ENCODE data around the gene PPTC7.
A peak's percentile ranks its signal among the peaks of the same experiment; 100 is the strongest.

PPTC7 gene

DNA sequence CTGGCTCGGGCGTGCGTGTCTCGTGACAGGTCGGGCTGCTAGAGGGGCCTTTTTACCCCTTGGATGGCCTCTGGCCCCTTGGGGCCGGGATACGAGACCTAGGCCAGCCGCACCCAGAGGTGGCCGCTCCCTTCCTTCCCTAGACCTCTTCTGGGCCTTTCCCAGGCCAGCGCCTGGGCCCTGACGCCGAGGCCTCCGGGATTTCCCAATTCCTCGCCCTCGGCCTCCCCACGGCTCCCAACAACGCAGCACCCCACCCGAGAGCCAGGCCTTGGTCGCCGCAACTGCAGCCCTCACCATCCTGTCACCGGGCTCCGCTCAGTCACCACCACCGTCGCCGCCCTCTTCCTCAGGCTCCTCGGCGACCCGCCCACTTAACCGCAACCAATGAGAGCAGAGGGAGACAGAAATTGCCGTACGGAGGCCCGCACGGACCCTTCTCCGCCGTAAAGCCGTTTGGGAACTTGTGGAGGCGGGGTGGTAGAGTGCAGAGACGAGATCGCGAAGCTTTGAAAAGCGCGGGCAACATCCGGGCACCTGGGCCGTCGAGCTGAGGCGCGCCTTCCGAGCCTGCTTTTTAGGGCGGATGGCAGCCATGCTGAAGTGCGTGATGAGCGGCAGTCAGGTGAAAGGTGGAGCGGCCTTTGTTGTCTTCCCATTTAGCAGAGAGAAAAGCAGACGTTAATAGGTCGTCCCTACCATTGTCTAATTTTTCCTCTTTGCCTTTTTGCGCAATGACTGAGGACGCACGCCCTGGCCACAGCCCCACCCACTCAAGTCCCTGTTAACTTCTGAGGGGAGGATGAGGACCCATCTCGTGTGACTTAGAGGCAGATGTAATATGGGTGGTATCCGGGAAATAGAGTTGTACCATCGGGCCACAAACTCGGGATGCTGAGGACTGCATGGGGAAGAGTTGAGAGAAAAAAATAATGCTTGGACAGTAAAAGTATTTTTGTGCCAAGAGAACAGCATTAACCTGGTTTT is 81.1 kb downstream of the PPTC7 start, which contains the start of the genes RAD9B and VPS29 (continued):
- TF ChIP-seq ZNF843 (tag by site-specific recombination; IDR thresholded peaks at IDR 0.05) (peak; percentile 67), ZSCAN4 (tag by site-specific recombination; IDR thresholded peaks at IDR 0.05) (0 out of 2 replicates have a peak, but pooled peaks have one; percentile 16), ZNF155 (tag by site-specific recombination; IDR thresholded peaks at IDR 0.05) (no peak), ZNF211 (tag by site-specific recombination; IDR thresholded peaks at IDR 0.05; ENCODE audit: low read depth) (no peak), SP3 (tag by site-specific recombination; IDR thresholded peaks at IDR 0.05) (peak; percentile 94), ZNF157 (tag by site-specific recombination; IDR thresholded peaks at IDR 0.05) (no peak), TCF7L2 (IDR thresholded peaks at IDR 0.05; ENCODE audit: borderline replicate concordance, low read depth, low read length) (no peak), ZNF692 (tag by site-specific recombination; IDR thresholded peaks at IDR 0.05) (peak; percentile 91), ZNF571 (tag by site-specific recombination; IDR thresholded peaks at IDR 0.05) (no peak), ZNF248 (tag by site-specific recombination; IDR thresholded peaks at IDR 0.05) (no peak), ZNF558 (tag by site-specific recombination; IDR thresholded peaks at IDR 0.05) (0 out of 2 replicates have a peak, but pooled peaks have one; percentile 32), ZNF645 (tag by site-specific recombination; IDR thresholded peaks at IDR 0.05) (0 out of 2 replicates have a peak, but pooled peaks have one; percentile 27), ZNF404 (tag by site-specific recombination; IDR thresholded peaks at IDR 0.05) (no peak), ZNF335 (tag by site-specific recombination; conservative IDR thresholded peaks at IDR 0.05) (peak; percentile 88), IKZF3 (tag by site-specific recombination; IDR thresholded peaks at IDR 0.05) (no peak), ZSCAN30 (tag by site-specific recombination; IDR thresholded peaks at IDR 0.05) (peak; percentile 91), ZNF785 (tag by site-specific recombination; IDR thresholded peaks at IDR 0.05) (no peak), HOXA7 (CRISPR knock-in tag; IDR thresholded peaks at IDR 0.05; ENCODE audit: borderline replicate concordance) (no peak; the same call in 1 of the 2 replicates), ZNF747 (tag by site-specific recombination; IDR thresholded peaks at IDR 0.05) (no peak), ZNF19 (tag by site-specific recombination; IDR thresholded peaks at IDR 0.05; ENCODE audit: low read depth) (no peak), ZNF776 (tag by site-specific recombination; IDR thresholded peaks at IDR 0.05; ENCODE audit: borderline replicate concordance) (no peak), ZNF138 (tag by site-specific recombination; IDR thresholded peaks at IDR 0.05; ENCODE audit: borderline replicate concordance) (no peak), ZEB2 (tag by site-specific recombination; IDR thresholded peaks at IDR 0.05) (peak; percentile 84), YY2 (tag by site-specific recombination; IDR thresholded peaks at IDR 0.05) (peak; percentile 28; the same call in 1 of the 2 replicates)
- TF ChIP-seq, protein P1, sequence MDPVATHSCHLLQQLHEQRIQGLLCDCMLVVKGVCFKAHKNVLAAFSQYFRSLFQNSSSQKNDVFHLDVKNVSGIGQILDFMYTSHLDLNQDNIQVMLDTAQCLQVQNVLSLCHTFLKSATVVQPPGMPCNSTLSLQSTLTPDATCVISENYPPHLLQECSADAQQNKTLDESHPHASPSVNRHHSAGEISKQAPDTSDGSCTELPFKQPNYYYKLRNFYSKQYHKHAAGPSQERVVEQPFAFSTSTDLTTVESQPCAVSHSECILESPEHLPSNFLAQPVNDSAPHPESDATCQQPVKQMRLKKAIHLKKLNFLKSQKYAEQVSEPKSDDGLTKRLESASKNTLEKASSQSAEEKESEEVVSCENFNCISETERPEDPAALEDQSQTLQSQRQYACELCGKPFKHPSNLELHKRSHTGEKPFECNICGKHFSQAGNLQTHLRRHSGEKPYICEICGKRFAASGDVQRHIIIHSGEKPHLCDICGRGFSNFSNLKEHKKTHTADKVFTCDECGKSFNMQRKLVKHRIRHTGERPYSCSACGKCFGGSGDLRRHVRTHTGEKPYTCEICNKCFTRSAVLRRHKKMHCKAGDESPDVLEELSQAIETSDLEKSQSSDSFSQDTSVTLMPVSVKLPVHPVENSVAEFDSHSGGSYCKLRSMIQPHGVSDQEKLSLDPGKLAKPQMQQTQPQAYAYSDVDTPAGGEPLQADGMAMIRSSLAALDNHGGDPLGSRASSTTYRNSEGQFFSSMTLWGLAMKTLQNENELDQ (tag by site-specific recombination; IDR thresholded peaks at IDR 0.05; ENCODE audit: low read depth) = no peak
- TF ChIP-seq, protein P2, sequence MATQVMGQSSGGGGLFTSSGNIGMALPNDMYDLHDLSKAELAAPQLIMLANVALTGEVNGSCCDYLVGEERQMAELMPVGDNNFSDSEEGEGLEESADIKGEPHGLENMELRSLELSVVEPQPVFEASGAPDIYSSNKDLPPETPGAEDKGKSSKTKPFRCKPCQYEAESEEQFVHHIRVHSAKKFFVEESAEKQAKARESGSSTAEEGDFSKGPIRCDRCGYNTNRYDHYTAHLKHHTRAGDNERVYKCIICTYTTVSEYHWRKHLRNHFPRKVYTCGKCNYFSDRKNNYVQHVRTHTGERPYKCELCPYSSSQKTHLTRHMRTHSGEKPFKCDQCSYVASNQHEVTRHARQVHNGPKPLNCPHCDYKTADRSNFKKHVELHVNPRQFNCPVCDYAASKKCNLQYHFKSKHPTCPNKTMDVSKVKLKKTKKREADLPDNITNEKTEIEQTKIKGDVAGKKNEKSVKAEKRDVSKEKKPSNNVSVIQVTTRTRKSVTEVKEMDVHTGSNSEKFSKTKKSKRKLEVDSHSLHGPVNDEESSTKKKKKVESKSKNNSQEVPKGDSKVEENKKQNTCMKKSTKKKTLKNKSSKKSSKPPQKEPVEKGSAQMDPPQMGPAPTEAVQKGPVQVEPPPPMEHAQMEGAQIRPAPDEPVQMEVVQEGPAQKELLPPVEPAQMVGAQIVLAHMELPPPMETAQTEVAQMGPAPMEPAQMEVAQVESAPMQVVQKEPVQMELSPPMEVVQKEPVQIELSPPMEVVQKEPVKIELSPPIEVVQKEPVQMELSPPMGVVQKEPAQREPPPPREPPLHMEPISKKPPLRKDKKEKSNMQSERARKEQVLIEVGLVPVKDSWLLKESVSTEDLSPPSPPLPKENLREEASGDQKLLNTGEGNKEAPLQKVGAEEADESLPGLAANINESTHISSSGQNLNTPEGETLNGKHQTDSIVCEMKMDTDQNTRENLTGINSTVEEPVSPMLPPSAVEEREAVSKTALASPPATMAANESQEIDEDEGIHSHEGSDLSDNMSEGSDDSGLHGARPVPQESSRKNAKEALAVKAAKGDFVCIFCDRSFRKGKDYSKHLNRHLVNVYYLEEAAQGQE (tag by site-specific recombination; IDR thresholded peaks at IDR 0.05) = no peak
- TF ChIP-seq, protein P3, sequence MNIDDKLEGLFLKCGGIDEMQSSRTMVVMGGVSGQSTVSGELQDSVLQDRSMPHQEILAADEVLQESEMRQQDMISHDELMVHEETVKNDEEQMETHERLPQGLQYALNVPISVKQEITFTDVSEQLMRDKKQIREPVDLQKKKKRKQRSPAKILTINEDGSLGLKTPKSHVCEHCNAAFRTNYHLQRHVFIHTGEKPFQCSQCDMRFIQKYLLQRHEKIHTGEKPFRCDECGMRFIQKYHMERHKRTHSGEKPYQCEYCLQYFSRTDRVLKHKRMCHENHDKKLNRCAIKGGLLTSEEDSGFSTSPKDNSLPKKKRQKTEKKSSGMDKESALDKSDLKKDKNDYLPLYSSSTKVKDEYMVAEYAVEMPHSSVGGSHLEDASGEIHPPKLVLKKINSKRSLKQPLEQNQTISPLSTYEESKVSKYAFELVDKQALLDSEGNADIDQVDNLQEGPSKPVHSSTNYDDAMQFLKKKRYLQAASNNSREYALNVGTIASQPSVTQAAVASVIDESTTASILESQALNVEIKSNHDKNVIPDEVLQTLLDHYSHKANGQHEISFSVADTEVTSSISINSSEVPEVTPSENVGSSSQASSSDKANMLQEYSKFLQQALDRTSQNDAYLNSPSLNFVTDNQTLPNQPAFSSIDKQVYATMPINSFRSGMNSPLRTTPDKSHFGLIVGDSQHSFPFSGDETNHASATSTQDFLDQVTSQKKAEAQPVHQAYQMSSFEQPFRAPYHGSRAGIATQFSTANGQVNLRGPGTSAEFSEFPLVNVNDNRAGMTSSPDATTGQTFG (tag by site-specific recombination; IDR thresholded peaks at IDR 0.05; ENCODE audit: borderline replicate concordance) = no peak; the same call in 1 of the 2 replicates
